ENCODE measurements around the gene TMEM132C. TPM values are rescaled to one million over a fixed set of nuclear protein-coding genes. Genes with fewer than 3 reads are reported as not detected.

The TMEM132C gene
- total and polyA plus RNA-seq, 12 donors: 0.79 to 2.9 (median 1.7) TPM

DNA sequence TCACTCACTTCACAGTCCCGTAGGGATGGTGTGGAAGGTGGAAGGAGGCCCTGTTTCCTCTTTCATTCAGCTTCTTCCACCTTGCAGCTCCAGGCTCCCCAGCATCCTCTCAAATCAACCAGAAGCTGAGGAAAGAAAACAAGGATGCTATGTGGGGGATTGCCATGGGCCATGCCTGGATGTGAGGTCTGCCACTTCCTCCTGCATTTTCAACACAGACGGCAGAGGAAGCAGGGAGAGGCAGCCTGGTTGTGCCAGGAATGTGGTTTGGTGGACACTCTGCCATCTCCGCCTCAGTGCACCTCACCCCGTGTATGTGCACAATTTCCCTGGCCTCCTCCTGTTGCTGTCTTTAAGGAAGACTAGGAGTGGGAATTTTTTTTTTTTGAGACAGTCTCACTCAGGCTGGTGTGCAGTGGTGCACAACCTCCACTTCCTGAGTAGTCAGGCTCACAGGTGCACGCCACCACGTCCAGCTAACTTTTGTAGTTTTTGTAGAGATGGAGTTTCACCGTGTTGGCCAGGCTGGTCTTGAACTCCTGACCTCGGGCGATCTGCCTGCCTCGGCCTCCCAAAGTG is 457.6 kb downstream of the TMEM132C start:
- no peak overlapping the region for H3K27ac ChIP-seq
- H3K36me3 ChIP-seq: no peaks in the 10 kb centered on the region
- H3K27me3 ChIP-seq: peaks cover 0 to 16% (median 0%) of the 10 kb centered on the region in 7 donors
- DNase-seq: no peak
- H3K4me1 ChIP-seq: no peaks in the 10 kb centered on the region
- 78 to 82% methylated on average over 10 of the region's 10 CpGs for WGBS, 2 donors
- peaks cover 0 to 4% (median 0%) of the 10 kb centered on the region in 11 donors for H3K9me3 ChIP-seq
- no peak overlapping the region for H3K4me3 ChIP-seq
- TF ChIP-seq CTCF (IDR thresholded peaks at IDR 0.05): no peak
- no peak for ATAC-seq
- intact Hi-C loops (cut with DNase I): no loop called here

GRCh38 chr12:128726886-128727285 is 459.9 kb downstream of the TMEM132C start:
- intact Hi-C loops (cut with DNase I): no loop called here
- H3K27ac ChIP-seq: no peak overlapping the region
- WGBS, 2 donors: 78 to 91% methylated on average over 1 of the region's 1 CpG

DNA sequence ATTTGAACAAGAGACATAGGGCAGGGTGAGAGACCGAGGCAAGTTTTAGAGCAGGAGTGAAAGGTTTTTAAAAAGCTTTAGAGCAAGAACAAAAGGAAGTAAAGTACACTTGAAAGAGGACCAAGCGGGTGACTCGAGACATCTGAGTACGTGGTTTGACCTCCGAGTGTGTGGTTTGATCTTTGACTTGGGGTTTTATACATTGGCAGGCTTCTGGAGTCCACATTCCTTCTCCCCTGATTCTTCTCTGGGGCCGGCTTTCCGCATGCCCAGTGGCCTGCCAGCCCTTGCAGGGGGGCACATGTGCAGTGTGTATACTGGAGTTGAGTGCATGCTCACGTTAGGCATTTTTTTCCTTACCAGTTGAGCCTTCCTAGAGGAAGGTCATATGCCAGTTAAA is 460.5 kb downstream of the TMEM132C start:
- Histone ChIP-seq H3K4me3 (no peak overlapping the region), H3K27ac (no peak overlapping the region), H3K36me3 (no peaks in the 10 kb centered on the region), H3K9me3 (no peaks in the 10 kb centered on the region), H3K27me3 (peaks cover 0 to 32% (median 9%) of the 10 kb centered on the region in 7 donors), H3K4me1 (no peaks in the 10 kb centered on the region)
- TF ChIP-seq CTCF (IDR thresholded peaks at IDR 0.05): no peak
- 77 to 80% methylated on average over 8 of the region's 8 CpGs for WGBS, 2 donors
- intact Hi-C loops (cut with DNase I): no loop called here
- DNase-seq (no peak), ATAC-seq (no peak)

More at GRCh38 chr12:128726886-128727285, 459.9 kb downstream of the TMEM132C start:
- no peak for TF ChIP-seq CTCF (IDR thresholded peaks at IDR 0.05)
- Histone ChIP-seq H3K27me3 (peaks cover 0 to 27% (median 5%) of the 10 kb centered on the region in 7 donors), H3K36me3 (no peaks in the 10 kb centered on the region), H3K9me3 (no peaks in the 10 kb centered on the region), H3K4me1 (no peaks in the 10 kb centered on the region), H3K4me3 (no peak overlapping the region)
- ATAC-seq (no peak), DNase-seq (no peak)

DNA sequence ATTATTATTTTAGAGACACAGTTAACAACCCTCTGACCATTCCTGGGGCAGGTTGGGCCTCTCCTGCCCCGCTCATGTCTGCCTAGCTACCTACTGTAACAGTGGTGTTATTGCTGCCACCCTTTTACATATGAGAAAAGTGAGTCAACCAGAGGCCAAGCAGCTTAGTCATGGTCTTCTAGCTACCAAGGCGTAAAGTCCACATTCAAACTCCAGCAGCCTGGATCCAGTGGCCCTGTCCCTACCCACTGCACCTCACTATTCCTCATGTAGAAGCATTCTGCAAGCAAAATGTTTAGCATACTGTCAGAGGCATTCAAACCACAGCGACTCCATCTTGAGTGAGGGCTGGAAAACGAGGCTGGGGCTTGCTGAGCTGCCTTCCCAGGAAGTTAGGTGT is 461.0 kb downstream of the TMEM132C start:
- H3K4me3 ChIP-seq: no peak overlapping the region
- peaks cover 0 to 35% (median 14%) of the 10 kb centered on the region in 7 donors for H3K27me3 ChIP-seq
- no peak for TF ChIP-seq CTCF (IDR thresholded peaks at IDR 0.05)
- H3K4me1 ChIP-seq: no peaks in the 10 kb centered on the region
- DNase-seq (no peak), ATAC-seq (no peak)
- H3K36me3 ChIP-seq: no peaks in the 10 kb centered on the region
- H3K9me3 ChIP-seq: no peaks in the 10 kb centered on the region
- intact Hi-C loops (cut with DNase I): no loop called here
- 57 to 65% methylated on average over 4 of the region's 4 CpGs for WGBS, 2 donors
- H3K27ac ChIP-seq: no peak overlapping the region

Measured in heart right ventricle (tissue), 16 donors.